ENCODE measurements around the gene TBCK. TPM values are rescaled to one million over a fixed set of nuclear protein-coding genes. Genes with fewer than 3 reads are reported as not detected.

TBCK gene
- total RNA-seq, 4 donors from 2014 or later: 37.4 to 97.1 (median 48.3) TPM

DNA sequence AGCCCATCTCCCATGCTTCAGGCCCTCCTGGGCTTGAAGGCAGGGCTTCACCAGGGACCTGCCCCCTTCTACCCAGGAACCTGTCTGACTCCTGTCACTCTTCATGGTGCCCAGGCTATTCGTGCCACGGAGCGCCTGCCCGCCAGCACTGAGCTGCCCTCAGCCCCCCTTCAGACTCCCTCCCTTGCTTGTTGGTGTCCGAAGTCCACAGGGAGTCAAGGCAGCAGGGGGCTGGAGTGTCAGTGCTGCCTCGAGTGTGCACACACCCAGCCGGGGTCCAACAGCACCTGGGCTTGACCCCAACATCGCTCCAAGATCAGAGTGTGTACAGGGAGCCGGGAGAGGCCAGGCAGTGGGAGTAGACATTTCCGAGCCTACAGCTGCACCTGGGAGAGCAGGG lies 59.8 kb downstream of the TBCK start:
- no peaks in the 10 kb centered on the region for H3K4me1 ChIP-seq
- H3K9me3 ChIP-seq: no peaks in the 10 kb centered on the region
- no peaks in the 10 kb centered on the region for H3K27me3 ChIP-seq
- no peak for DNase-seq
- no peak overlapping the region for H3K27ac ChIP-seq
- intact Hi-C loops (cut with DNase I; ENCODE audit: low total_unique reads): no loop called here
- TF ChIP-seq, protein P1, sequence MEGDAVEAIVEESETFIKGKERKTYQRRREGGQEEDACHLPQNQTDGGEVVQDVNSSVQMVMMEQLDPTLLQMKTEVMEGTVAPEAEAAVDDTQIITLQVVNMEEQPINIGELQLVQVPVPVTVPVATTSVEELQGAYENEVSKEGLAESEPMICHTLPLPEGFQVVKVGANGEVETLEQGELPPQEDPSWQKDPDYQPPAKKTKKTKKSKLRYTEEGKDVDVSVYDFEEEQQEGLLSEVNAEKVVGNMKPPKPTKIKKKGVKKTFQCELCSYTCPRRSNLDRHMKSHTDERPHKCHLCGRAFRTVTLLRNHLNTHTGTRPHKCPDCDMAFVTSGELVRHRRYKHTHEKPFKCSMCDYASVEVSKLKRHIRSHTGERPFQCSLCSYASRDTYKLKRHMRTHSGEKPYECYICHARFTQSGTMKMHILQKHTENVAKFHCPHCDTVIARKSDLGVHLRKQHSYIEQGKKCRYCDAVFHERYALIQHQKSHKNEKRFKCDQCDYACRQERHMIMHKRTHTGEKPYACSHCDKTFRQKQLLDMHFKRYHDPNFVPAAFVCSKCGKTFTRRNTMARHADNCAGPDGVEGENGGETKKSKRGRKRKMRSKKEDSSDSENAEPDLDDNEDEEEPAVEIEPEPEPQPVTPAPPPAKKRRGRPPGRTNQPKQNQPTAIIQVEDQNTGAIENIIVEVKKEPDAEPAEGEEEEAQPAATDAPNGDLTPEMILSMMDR (IDR thresholded peaks at IDR 0.05): no peak
- TF ChIP-seq POLR2A (IDR thresholded peaks at IDR 0.05): no peak
- H3K4me3 ChIP-seq: no peak overlapping the region
- H3K36me3 ChIP-seq: no peaks in the 10 kb centered on the region

- no peaks in the 10 kb centered on the region for H3K36me3 ChIP-seq
- H3K27me3 ChIP-seq: no peaks in the 10 kb centered on the region
- no peak overlapping the region for H3K27ac ChIP-seq
- no peak for TF ChIP-seq POLR2A (IDR thresholded peaks at IDR 0.05)
- TF ChIP-seq, protein P1 (IDR thresholded peaks at IDR 0.05): no peak
- DNase-seq: no peak
- H3K4me1 ChIP-seq: no peaks in the 10 kb centered on the region
- no peak overlapping the region for H3K4me3 ChIP-seq
- H3K9me3 ChIP-seq: no peaks in the 10 kb centered on the region
- intact Hi-C loops (cut with DNase I; ENCODE audit: low total_unique reads): no loop called here
These were observed 60.8 kb downstream of the TBCK start for GRCh38 chr4:106255195-106255594.

GRCh38 chr4:106253364-106254129 lies 62.5 kb downstream of the TBCK start:
- H3K27ac ChIP-seq: no peak overlapping the region
- H3K9me3 ChIP-seq: no peaks in the 10 kb centered on the region
- no peaks in the 10 kb centered on the region for H3K27me3 ChIP-seq
- no peak for TF ChIP-seq POLR2A (IDR thresholded peaks at IDR 0.05)
- TF ChIP-seq, protein P1 (IDR thresholded peaks at IDR 0.05): no peak
- H3K36me3 ChIP-seq: no peaks in the 10 kb centered on the region
- intact Hi-C loops (cut with DNase I; ENCODE audit: low total_unique reads): no loop called here
- DNase-seq: no peak
- H3K4me3 ChIP-seq: no peak overlapping the region
- no peaks in the 10 kb centered on the region for H3K4me1 ChIP-seq

GRCh38 chr4:106247600-106247999 lies 68.4 kb downstream of the TBCK start:
- Histone ChIP-seq H3K36me3 (no peaks in the 10 kb centered on the region), H3K9me3 (no peaks in the 10 kb centered on the region), H3K27me3 (no peaks in the 10 kb centered on the region), H3K4me1 (no peaks in the 10 kb centered on the region), H3K4me3 (no peak overlapping the region), H3K27ac (no peak overlapping the region)
- no peak for TF ChIP-seq POLR2A (IDR thresholded peaks at IDR 0.05)
- TF ChIP-seq, protein P1 (IDR thresholded peaks at IDR 0.05): no peak
- intact Hi-C loops (cut with DNase I; ENCODE audit: low total_unique reads): no loop called here
- no peak for DNase-seq

DNA sequence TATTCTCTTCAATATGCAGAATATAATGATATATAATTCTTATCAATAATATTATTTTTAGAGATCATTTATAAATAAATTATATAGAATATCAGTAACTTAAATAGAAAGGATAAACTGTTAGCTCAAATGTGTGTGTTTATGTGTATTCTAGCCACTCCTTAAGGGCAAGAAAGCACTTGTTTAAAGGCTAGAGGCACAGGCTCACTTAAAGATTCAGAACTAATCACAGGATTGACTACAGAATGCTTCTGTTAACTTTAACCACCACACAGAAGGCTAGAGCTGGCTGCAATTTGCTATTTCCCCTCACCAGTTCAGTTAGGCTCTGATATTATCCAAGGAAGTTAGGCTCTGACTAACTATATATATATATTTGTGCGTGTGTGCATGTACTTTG lies 69.6 kb downstream of the TBCK start:
- Histone ChIP-seq H3K27ac (no peak overlapping the region), H3K27me3 (no peaks in the 10 kb centered on the region), H3K4me1 (no peaks in the 10 kb centered on the region), H3K9me3 (no peaks in the 10 kb centered on the region), H3K4me3 (no peak overlapping the region), H3K36me3 (no peaks in the 10 kb centered on the region)
- TF ChIP-seq, protein P1 (IDR thresholded peaks at IDR 0.05): no peak
- TF ChIP-seq POLR2A (IDR thresholded peaks at IDR 0.05): no peak
- no peak for DNase-seq
- intact Hi-C loops (cut with DNase I; ENCODE audit: low total_unique reads): no loop called here

All from uterus (tissue), 4 donors.